ENCODE results near the gene SLC12A5. TPM values are rescaled to one million over a fixed set of nuclear protein-coding genes. Genes with fewer than 3 reads are reported as not detected.

Gene SLC12A5
- total RNA-seq, 1 experiment from 2014 or later = 7.2 TPM

DNA sequence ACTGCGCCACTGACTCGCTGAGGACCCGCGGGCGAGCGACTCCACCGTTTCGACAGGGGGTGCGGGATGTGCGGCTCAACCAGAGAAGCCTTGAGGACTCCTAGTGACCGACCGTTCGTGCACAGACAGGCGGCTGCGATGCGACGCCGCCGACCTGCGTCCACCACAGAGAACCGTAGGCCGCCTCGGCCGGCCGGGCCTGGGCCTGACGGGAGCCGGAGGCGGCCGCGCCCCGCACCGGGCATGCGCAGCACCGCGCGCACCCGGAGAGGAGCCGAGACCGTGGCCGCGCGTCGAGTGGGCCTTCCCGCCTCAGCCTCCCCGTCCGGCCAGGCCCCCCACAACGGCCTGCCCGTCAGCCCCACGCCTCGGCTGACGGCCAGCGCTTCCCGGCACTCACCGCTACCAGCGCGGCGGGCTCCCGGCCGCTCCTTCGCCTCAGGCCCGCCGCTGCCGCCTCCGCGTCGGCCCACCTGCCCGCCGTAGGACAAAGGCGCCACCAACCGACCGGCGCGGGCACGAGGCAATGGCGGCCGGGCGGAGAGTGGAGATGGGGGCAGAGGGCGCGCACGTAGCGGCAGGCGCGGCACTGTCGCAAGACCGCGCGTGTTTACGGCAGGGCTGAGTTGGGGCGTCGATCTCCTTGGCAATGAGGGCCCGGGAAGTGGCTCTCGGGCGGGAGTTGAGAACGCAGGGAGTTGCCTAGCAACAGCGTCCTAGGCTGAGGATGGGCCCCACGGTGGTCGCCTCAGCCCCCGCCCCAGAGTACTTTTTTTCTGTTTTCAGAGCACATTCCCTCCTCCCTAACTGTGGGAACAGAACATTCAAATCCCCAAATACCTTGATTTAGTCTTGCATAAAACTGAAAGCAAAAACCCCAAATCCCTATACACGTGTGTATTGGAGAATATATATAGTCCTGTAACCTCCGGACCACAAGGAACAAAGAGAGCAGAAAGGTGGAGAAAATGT, 60.7 kb downstream of the SLC12A5 start, which contains the start of gene NCOA5 (continued):
- TF ChIP-seq, protein P1, sequence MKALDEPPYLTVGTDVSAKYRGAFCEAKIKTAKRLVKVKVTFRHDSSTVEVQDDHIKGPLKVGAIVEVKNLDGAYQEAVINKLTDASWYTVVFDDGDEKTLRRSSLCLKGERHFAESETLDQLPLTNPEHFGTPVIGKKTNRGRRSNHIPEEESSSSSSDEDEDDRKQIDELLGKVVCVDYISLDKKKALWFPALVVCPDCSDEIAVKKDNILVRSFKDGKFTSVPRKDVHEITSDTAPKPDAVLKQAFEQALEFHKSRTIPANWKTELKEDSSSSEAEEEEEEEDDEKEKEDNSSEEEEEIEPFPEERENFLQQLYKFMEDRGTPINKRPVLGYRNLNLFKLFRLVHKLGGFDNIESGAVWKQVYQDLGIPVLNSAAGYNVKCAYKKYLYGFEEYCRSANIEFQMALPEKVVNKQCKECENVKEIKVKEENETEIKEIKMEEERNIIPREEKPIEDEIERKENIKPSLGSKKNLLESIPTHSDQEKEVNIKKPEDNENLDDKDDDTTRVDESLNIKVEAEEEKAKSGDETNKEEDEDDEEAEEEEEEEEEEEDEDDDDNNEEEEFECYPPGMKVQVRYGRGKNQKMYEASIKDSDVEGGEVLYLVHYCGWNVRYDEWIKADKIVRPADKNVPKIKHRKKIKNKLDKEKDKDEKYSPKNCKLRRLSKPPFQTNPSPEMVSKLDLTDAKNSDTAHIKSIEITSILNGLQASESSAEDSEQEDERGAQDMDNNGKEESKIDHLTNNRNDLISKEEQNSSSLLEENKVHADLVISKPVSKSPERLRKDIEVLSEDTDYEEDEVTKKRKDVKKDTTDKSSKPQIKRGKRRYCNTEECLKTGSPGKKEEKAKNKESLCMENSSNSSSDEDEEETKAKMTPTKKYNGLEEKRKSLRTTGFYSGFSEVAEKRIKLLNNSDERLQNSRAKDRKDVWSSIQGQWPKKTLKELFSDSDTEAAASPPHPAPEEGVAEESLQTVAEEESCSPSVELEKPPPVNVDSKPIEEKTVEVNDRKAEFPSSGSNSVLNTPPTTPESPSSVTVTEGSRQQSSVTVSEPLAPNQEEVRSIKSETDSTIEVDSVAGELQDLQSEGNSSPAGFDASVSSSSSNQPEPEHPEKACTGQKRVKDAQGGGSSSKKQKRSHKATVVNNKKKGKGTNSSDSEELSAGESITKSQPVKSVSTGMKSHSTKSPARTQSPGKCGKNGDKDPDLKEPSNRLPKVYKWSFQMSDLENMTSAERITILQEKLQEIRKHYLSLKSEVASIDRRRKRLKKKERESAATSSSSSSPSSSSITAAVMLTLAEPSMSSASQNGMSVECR (CRISPR knock-in tag; IDR thresholded peaks at IDR 0.05; ENCODE audit: borderline replicate concordance) = peak; percentile 85
- TF ChIP-seq, protein P2, sequence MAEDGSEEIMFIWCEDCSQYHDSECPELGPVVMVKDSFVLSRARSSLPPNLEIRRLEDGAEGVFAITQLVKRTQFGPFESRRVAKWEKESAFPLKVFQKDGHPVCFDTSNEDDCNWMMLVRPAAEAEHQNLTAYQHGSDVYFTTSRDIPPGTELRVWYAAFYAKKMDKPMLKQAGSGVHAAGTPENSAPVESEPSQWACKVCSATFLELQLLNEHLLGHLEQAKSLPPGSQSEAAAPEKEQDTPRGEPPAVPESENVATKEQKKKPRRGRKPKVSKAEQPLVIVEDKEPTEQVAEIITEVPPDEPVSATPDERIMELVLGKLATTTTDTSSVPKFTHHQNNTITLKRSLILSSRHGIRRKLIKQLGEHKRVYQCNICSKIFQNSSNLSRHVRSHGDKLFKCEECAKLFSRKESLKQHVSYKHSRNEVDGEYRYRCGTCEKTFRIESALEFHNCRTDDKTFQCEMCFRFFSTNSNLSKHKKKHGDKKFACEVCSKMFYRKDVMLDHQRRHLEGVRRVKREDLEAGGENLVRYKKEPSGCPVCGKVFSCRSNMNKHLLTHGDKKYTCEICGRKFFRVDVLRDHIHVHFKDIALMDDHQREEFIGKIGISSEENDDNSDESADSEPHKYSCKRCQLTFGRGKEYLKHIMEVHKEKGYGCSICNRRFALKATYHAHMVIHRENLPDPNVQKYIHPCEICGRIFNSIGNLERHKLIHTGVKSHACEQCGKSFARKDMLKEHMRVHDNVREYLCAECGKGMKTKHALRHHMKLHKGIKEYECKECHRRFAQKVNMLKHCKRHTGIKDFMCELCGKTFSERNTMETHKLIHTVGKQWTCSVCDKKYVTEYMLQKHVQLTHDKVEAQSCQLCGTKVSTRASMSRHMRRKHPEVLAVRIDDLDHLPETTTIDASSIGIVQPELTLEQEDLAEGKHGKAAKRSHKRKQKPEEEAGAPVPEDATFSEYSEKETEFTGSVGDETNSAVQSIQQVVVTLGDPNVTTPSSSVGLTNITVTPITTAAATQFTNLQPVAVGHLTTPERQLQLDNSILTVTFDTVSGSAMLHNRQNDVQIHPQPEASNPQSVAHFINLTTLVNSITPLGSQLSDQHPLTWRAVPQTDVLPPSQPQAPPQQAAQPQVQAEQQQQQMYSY (CRISPR knock-in tag; IDR thresholded peaks at IDR 0.05) = no peak
- TF ChIP-seq, protein P3, sequence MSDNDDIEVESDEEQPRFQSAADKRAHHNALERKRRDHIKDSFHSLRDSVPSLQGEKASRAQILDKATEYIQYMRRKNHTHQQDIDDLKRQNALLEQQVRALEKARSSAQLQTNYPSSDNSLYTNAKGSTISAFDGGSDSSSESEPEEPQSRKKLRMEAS (CRISPR knock-in tag; IDR thresholded peaks at IDR 0.05) = peak; percentile 91
- TF ChIP-seq RELA (CRISPR knock-in tag; IDR thresholded peaks at IDR 0.05; ENCODE audit: borderline replicate concordance) = peak; percentile 81; the same call in 1 of the 2 replicates
- no peak for TF ChIP-seq NR1H2 (CRISPR knock-in tag; IDR thresholded peaks at IDR 0.05)
- no peak for TF ChIP-seq NR2C2 (CRISPR knock-in tag; IDR thresholded peaks at IDR 0.05)
- TF ChIP-seq, protein P4, sequence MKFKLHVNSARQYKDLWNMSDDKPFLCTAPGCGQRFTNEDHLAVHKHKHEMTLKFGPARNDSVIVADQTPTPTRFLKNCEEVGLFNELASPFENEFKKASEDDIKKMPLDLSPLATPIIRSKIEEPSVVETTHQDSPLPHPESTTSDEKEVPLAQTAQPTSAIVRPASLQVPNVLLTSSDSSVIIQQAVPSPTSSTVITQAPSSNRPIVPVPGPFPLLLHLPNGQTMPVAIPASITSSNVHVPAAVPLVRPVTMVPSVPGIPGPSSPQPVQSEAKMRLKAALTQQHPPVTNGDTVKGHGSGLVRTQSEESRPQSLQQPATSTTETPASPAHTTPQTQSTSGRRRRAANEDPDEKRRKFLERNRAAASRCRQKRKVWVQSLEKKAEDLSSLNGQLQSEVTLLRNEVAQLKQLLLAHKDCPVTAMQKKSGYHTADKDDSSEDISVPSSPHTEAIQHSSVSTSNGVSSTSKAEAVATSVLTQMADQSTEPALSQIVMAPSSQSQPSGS (CRISPR knock-in tag; IDR thresholded peaks at IDR 0.05; ENCODE audit: borderline replicate concordance, low read depth) = no peak
- TF ChIP-seq GABPB1 (CRISPR knock-in tag; IDR thresholded peaks at IDR 0.05) = peak; percentile 75
- TF ChIP-seq, protein P5, sequence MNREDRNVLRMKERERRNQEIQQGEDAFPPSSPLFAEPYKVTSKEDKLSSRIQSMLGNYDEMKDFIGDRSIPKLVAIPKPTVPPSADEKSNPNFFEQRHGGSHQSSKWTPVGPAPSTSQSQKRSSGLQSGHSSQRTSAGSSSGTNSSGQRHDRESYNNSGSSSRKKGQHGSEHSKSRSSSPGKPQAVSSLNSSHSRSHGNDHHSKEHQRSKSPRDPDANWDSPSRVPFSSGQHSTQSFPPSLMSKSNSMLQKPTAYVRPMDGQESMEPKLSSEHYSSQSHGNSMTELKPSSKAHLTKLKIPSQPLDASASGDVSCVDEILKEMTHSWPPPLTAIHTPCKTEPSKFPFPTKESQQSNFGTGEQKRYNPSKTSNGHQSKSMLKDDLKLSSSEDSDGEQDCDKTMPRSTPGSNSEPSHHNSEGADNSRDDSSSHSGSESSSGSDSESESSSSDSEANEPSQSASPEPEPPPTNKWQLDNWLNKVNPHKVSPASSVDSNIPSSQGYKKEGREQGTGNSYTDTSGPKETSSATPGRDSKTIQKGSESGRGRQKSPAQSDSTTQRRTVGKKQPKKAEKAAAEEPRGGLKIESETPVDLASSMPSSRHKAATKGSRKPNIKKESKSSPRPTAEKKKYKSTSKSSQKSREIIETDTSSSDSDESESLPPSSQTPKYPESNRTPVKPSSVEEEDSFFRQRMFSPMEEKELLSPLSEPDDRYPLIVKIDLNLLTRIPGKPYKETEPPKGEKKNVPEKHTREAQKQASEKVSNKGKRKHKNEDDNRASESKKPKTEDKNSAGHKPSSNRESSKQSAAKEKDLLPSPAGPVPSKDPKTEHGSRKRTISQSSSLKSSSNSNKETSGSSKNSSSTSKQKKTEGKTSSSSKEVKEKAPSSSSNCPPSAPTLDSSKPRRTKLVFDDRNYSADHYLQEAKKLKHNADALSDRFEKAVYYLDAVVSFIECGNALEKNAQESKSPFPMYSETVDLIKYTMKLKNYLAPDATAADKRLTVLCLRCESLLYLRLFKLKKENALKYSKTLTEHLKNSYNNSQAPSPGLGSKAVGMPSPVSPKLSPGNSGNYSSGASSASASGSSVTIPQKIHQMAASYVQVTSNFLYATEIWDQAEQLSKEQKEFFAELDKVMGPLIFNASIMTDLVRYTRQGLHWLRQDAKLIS (CRISPR knock-in tag; IDR thresholded peaks at IDR 0.05; ENCODE audit: borderline replicate concordance) = no peak
- peak; percentile 98 for TF ChIP-seq FOXK1 (CRISPR knock-in tag; IDR thresholded peaks at IDR 0.05)
- TF ChIP-seq ZNF317 (CRISPR knock-in tag; IDR thresholded peaks at IDR 0.05; ENCODE audit: borderline replicate concordance, low read depth) = no peak
- TF ChIP-seq, protein P6, sequence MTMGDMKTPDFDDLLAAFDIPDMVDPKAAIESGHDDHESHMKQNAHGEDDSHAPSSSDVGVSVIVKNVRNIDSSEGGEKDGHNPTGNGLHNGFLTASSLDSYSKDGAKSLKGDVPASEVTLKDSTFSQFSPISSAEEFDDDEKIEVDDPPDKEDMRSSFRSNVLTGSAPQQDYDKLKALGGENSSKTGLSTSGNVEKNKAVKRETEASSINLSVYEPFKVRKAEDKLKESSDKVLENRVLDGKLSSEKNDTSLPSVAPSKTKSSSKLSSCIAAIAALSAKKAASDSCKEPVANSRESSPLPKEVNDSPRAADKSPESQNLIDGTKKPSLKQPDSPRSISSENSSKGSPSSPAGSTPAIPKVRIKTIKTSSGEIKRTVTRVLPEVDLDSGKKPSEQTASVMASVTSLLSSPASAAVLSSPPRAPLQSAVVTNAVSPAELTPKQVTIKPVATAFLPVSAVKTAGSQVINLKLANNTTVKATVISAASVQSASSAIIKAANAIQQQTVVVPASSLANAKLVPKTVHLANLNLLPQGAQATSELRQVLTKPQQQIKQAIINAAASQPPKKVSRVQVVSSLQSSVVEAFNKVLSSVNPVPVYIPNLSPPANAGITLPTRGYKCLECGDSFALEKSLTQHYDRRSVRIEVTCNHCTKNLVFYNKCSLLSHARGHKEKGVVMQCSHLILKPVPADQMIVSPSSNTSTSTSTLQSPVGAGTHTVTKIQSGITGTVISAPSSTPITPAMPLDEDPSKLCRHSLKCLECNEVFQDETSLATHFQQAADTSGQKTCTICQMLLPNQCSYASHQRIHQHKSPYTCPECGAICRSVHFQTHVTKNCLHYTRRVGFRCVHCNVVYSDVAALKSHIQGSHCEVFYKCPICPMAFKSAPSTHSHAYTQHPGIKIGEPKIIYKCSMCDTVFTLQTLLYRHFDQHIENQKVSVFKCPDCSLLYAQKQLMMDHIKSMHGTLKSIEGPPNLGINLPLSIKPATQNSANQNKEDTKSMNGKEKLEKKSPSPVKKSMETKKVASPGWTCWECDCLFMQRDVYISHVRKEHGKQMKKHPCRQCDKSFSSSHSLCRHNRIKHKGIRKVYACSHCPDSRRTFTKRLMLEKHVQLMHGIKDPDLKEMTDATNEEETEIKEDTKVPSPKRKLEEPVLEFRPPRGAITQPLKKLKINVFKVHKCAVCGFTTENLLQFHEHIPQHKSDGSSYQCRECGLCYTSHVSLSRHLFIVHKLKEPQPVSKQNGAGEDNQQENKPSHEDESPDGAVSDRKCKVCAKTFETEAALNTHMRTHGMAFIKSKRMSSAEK (CRISPR knock-in tag; IDR thresholded peaks at IDR 0.05; ENCODE audit: borderline replicate concordance) = 0 out of 2 replicates have a peak, but pooled peaks have one; percentile 14
- TF ChIP-seq, protein P7, sequence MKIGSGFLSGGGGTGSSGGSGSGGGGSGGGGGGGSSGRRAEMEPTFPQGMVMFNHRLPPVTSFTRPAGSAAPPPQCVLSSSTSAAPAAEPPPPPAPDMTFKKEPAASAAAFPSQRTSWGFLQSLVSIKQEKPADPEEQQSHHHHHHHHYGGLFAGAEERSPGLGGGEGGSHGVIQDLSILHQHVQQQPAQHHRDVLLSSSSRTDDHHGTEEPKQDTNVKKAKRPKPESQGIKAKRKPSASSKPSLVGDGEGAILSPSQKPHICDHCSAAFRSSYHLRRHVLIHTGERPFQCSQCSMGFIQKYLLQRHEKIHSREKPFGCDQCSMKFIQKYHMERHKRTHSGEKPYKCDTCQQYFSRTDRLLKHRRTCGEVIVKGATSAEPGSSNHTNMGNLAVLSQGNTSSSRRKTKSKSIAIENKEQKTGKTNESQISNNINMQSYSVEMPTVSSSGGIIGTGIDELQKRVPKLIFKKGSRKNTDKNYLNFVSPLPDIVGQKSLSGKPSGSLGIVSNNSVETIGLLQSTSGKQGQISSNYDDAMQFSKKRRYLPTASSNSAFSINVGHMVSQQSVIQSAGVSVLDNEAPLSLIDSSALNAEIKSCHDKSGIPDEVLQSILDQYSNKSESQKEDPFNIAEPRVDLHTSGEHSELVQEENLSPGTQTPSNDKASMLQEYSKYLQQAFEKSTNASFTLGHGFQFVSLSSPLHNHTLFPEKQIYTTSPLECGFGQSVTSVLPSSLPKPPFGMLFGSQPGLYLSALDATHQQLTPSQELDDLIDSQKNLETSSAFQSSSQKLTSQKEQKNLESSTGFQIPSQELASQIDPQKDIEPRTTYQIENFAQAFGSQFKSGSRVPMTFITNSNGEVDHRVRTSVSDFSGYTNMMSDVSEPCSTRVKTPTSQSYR (CRISPR knock-in tag; IDR thresholded peaks at IDR 0.05) = no peak
